Renal cortical epithelial cell (primary cell): ENCODE measurements around the gene CDC42BPB. TPM values are rescaled to one million over a fixed set of nuclear protein-coding genes. Genes with fewer than 3 reads are reported as not detected.

Source experiments
- DNase-seq: peaks from one replicate; pipeline ENCODE4 v3.0.0-alpha.2; 2011; ENCODE audit warnings: low read depth
- total RNA-seq: library from RNA; depleted of rRNA; stranded (reverse); fragments of >200 nt; gene quantifications from 2 replicates; pipeline ENCODE4 v1.2.3, GENCODE V29; 2014

CDC42BPB gene
- total RNA-seq, 1 donor from 2014 or later = 235 TPM

DNA sequence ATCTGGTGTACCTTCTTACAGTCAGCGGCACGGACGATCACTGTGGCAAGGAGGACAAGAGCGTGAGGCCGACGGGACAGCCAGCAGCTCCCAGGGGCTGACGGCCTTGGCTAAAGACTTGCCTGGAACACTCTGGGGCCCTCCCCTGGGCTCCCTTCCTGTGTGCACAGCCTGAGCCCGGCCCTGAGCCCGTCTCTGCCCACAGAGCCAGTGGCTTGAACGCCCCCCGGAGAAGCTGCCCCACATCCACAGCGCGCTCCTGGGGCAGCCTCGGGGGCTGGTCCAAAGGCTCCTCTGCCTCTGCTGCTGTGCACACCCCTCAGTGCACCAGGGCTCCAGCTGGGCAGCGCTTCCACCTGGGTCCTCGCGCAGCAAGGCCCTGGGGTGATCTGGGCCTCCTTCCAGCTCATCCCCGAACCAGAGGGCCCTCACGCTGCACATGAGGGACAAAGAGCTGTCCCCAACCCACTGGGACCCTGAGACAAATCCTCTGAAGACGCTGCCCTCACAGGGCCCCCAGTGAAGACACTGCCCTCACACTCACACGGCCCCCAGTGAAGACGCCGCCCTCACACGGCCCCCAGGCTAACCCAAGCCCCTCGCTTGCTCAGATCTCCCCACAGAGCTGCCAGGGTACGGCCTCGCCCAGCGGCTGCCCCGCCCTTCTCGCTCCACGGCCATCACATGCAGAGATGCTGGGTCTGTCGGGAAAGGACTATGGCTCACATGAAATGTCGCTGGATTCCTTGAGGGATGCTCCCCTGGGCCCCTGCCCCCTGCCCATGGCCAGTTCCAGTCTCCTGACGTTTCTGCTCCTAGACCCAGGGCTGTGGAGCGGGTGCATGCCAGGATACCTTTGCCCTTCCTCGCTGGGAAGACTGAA is 112.7 kb downstream of the CDC42BPB start:
- DNase-seq = no peak

DNA sequence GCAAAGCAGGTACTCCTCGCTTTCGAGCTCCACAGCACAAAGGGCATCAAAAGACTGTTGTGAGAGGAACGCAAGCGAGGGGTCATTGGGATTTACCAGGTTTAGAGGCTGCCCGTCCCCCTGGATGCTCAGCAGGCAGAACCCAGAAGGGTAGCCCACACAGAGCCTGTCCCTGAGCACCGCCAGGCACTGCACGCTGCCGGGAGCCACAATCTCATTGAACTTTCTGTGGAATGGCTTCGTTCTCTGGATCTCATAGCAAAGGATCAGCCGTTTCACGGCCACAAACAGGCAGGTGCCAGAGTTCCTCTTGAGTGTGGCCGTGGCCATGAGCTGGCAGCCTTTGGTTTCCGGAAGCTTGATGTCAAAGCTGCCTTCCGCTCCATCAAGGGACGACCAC is 113.4 kb downstream of the CDC42BPB start:
- DNase-seq = no peak

DNA sequence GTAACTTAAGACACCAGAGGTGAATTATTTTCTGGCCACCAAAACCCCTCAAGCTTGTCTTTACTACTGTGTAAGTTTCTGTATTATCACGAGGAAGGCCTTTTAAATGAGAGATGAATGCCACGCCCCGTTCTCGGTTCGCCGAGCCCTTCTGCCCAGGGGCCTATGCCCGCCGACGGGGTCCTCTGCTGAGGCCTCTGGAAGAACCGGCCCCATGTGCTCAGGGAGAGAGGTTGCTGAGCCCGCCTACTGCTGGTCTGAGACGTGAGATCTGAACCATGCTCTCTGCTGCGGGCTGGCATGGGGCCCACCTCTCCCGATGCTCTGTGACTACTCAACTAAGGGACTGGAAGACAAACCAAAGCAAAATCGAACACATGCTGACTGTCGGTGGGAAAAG is 113.9 kb downstream of the CDC42BPB start:
- DNase-seq = no peak

DNA sequence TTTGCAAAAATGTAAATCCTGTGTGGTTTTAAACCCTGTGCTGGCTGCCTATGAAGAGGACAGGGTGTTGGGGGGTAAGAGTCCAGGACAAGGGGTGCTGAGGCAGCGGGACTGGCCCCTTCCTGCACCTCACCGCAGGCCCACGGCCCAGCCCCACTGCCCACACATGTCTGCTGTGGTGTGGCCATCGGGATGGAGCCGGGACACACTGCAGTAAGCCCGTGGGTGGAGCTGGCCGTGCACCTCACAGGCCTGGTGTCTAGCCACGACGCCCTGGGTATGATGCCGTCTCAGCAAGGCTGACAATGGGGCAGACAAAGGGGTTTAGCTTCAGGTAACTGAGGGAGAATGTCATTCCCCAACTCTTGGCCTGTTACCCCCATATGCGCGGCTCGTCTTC is 115.3 kb downstream of the CDC42BPB start:
- DNase-seq = no peak

DNA sequence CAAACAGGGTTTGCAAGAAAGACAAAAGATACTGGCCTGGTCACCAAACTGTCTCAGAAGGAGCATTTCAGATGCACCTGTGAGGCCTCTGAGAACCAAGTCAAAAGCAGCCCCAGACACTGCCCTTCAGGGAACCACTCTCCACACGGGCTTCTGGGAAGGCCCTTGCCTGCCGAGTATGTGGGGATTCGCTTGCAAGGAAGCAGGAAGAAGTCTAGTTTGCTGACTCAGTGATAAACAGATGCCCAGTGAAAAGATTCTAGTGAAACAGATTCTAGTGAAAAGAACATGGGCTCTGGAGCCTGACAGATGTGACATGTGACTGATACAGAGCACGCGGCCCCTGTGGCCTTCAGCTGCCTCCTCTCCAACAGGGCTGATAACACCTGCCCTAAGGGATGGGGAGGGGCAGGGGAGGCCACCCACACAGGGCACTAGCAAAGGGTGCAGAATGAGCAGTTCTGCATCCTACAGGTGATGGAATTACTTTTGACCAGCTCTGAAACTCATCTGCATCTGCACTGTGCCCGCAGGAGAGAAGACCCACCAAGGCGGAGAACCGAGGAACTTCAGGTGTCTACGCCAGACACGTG is 115.8 kb downstream of the CDC42BPB start:
- DNase-seq = no peak

DNA sequence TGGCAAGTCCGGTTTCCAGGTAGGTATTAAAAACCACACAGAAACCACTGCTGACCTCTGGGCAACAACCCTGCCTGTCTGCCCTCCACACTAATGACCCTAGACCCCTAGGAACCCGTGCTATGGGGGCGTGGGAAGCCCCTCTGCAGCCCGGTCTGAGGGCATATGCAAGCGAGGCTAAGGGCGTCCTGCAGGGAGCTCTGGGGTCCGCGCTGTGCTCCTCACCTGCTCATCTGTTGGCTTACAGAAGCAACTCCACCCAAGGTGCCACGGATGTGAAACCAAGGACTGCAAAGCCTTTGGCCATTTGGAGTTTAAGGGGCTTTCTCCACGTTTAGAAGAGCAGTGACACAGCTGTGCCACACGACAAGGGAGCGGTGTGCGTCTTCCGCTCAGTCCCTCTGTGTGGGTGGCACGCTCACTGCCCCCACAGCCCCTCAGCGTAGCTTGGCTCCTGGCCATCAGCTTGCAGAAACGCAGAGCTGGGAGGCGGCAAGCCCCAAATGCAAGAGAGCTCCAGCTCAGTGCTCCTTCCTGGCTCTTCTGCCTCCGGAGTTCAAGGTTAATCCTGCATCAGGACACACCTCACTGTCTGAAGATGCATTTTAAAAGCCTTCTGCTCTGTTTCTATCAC is 116.5 kb downstream of the CDC42BPB start:
- no peak for DNase-seq

DNA sequence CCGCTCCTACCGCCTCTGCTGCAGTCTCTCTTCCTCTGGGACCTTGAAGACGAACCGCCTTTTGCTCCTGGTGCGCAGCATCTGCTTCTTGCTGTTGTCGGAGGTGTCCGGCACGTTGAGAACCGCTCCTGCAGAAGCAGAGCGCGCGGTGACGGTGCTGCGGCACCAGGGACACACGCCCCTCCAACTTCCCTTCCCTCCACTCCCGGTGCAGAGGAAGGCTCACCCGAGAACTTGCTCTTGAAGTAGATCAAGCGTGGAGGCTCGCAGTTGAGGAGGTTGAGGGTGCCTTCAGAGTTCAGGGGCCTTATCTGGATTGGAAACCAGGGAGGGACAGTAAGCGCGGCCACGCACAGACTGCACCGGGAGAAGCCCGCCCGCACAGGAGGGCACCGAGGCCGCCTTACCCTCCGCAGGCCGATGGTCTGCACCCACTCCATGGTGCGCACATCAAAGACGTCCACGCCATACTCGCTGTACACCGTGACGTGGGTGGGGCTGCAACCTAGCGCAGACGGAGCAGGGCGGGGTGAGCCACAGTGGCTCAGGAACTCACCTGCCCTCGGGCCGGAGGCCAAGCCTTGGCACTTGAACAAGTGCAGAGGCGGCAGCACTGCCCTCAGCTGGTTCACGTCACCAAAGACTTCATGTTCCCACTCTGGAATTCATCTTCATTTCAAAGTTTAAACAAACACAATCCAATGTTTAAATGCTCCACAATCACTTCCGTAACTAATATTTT is 117.4 kb downstream of the CDC42BPB start:
- DNase-seq = no peak

DNA sequence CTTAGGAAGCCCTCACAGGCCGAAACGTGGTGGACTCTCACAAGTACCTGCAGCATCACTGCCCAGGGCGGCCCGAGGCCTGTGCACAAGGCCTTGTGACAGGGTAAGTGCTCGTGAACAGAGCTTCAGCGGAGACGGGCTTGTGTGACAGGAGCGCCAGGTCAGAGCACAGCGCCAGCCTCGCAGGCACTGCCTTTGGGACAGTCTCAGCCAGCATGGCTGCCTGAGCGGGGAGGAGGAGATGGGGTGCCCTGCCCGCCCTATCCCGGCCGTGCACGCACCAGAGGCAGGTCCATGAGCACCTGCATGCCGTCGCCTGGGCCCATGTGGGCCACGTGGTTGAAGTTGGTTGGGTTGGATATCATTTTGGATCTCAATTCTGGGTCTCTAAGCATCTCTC is 118.0 kb downstream of the CDC42BPB start:
- no peak for DNase-seq

DNA sequence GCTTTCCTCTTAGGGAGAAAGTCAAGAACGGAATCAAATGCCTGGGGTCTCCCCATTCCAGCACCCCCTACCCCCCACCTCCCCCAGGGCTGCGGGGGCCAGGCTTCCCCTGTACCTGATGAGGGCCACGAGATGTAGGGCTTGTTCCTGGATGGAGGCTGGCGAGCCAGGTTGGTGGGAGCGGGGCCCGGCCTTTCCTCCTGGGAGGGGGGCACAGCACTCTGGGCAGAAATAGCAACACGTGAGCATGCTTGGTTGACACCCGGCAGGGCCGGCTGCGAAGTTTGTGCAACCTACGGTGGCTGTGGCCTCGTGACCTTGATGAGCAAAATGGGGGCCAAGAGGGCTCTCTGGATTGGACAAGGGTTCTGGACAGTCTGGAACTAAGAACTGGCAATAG is 119.2 kb downstream of the CDC42BPB start:
- no peak for DNase-seq

DNA sequence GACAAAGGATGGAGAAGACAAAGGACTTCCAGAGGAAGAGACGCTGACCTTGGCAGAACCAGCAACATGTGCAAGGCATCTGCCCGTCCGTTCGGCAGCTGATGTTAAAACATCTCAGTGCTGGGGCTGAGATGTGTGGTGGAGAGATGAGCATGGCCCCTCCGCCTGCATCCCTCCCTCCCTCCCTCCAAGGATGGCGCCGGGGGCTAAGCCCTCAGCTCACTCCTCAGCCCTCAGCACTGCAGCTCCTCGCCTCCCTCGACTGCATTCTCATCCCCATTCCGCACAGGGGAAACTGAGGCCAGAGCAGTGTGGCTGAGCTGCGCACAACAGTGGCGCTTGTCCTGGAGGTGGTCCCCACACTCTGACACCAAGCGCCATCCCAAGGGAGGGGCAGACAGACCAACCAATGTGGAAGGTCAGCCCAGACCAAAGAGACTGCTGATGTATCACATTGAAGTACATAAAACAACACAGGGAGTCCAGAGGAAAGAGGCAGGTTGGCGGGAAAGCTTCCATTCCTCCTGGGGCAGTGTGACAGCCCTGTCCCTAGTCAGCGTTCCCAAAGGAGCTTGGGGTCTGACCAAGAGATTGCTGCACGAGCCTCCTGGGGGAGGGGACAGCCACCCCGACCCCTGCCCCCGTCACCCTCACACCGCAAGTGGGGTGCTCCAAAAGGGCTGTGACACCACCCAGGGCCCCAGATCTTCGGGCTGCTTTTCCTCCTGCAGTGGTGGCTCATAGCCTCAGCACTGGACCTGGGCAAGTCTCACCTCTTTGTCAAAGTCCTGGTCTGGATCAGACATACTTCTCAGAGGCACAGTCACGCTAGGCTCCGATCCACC is 119.8 kb downstream of the CDC42BPB start:
- no peak for DNase-seq

DNA sequence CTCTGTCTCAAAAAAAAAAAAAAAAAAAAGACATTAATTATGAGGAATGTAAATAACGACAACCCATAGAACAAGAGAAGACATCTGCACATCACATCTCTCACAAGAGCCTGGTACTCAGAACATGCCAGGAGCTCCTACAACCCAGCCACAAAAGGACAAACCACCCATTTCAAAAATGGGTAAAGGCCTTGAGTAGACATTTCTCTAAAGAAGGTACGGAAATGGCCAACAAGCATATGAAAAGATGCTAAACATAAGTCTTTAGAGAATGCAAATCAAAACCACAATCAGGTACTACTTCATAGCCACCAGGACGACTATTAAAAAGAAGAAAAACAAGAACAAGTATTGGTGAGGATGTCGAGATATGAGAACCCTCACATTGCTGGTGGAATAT is 121.6 kb downstream of the CDC42BPB start:
- DNase-seq = no peak

DNA sequence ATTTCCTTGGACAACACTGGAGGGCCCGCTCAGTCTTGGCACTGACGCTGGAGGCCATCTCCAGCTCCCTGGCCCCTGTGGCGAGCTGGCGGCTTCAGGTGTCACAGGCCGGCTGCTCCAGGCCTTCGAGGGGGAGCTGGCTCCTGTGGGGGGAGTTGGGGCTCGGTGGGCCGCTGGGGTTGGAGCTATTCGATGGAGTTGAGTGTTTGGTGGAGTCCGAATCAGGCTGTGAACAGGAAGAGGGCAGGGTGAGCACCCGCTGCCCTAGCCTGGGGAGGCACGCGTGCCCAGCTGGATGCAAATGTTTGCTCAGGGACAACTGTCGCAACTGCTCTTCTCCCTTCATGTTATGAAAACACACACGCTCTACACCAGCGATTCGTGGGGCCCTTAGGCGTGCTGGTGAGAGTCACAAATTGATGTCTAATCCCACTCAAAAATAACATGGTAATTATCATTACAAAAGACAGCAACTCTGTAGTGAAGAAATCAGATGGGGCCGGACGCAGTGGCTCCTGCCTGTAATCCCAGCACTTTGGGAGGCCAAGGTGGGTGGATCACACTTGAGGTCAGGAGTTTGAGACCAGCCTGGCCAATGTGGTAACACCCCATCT is 123.6 kb downstream of the CDC42BPB start:
- no peak for DNase-seq

DNA sequence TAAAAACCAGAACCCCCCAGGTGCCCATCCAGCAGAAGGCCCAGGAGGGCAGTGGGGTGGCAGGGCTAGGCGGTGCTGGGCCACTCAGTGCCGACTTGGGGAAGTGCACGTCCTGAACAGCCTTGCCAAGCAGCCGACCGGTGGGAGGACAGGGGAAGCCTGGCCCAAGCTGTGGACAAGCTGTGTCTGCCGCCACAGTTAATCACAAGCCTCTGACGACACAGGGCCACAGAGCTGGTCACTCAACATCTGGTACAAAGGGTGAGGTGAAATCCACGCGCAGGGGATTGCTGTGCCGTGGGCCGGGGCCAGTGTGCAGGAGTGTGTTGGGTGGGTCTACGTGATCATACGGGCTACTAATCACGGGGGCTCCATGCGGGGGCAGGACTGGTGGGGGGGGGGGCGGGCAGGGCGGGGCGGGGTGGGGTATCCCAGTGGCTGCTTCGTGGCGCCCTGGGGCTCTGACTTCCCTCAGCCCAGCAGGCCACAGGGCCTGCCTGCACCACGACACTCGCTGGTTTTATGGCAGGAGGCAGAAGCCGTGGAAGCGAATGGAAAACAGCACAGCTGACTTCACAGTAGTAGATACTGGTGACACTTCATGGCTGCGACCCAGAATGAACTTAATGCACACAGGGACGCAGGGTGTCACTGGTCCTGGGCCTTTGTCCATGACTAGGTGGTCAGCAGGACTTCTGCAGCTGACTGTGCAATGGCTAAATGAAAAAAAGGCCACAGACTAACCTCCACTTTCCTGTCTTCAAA is 124.7 kb downstream of the CDC42BPB start:
- no peak for DNase-seq

DNA sequence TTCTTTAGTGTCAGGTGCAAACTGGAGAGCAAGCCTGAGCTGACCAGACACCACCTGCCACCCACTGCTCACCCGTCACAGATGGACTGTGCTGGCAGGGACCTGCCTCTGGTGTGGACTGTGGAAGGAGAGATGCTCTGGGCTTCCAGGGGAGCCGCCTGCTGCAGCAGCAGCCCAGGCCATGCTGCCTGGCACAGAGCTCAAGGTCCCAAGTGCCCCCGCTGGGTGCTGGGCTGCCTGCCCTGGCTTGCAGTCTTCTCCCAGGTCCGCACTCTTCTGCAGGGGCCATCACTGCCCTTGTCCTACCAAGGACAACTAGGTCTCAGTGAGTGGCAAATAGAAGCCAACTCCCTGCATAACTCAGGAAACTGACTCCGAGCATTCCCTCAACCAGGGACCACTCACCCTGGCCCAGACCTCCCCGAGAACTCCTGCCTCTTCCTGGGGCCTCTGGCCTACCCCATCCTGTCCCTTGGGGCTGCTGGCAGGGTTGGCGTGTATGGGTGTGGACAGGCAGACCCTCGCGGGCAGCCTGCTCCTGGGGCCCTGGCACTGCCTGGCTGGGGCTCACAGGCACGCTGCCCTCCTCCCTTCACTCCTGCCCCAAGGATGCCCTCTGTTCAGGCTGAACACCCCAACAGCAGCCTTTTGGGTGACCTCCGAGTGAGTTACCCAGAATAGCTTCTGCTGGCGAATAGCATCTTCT is 125.6 kb downstream of the CDC42BPB start:
- no peak for DNase-seq

DNA sequence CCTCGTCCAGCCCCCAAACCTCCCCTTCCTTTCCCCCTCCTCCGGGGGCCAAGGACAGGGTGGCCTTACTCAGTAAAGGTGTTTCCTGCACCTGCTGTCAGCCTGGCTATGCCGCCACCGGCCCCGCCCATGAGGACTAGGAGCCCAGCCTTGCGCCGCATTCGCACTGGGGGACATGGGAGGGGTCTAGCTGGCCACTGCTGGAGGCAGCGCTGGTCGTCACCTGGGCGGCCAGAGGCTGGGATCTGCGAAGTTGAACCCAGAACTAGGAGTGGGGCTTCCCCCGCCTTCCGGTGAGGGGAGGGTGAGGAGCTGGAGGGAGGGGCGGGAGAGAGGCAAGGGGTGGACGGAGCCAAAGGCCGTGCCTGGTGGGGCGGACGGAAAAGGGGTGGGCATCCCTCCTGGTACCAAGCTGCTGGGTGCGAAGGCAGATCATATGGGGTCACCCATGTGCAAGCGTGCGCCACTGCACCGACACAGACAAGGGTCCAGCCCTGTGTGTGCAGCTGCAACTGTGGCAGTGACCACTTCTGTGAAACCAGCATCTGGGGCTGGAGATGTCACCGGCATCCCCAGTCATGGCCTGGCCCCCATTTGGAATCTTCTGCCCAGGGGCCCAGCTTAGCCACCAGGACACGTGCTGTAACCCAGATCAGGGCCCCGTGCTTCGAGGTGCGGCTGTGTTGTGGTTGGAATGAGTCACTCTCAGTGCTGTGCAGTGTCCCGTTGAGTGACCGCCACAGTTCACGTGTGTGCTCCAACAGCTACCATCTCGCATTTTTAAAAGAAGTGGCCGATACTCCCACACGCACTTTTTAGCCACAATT is 126.4 kb downstream of the CDC42BPB start:
- DNase-seq = peak; percentile 69

DNA sequence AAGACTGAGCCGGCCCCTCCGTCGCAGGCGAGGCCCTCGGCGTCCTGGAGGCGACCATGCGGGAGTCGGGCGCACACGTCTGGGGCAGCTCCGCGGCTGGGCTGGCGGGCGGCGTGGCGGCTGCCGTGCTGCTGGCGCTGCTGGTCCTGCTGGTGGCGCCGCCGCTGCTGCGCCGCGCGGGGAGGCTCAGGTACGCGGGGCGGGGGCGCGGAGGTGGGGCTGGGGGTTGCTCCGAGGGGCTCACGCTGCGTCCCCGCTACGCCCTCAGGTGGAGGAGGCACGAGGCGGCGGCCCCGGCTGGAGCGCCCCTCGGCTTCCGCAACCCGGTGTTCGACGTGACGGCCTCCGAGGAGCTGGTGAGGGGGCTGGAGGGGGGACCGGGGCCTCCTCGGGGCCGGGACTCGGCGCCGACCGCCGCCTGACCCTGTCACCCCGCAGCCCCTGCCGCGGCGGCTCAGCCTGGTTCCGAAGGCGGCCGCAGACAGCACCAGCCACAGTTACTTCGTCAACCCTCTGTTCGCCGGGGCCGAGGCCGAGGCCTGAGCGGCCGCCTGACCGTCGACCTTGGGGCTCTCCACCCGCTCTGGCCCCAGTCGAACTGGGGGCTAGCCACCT is 127.1 kb downstream of the CDC42BPB start:
- no peak for DNase-seq

DNA sequence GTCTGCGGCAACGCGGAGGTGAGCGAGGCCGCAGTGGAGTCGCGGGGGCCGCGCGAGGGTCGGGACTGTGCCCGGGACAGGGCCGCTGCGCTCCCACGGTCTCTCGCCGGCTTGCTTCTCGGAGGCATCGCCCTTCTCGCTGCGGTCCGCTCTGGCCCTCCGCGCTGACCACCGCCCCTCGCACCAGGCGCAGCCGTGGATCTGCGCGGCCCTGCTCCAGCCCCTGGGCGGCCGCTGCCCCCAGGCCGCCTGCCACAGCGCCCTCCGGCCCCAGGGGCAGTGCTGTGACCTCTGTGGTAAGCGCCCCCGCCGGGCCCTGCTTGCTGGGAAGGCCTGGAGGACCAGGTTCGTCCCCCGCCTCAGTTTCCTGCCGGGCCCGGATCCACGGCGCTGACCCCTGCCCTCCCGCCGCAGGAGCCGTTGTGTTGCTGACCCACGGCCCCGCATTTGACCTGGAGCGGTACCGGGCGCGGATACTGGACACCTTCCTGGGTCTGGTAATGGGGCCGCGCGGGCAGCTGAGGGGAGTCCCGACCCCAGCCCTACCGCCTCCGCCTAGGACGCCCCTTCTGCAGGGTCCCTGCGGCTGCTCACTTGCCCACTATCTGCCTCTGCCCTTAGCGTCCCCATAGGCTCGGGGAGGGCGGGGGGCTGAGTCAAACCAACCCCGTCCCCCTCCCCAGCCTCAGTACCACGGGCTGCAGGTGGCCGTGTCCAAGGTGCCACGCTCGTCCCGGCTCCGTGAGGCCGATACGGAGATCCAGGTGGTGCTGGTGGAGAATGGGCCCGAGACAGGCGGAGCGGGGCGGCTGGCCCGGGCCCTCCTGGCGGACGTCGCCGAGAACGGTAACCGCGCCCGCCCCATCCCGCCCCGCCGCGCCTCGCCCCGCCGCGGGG is 127.9 kb downstream of the CDC42BPB start:
- no peak for DNase-seq
